Natural killer cell treated with Interleukin-12 subunit alpha and Interleukin-12 subunit beta and Interleukin-15 and Interleukin-18, amount 100 ng/mL, for 72 hours (primary cell): ENCODE data around the gene SETX. TPM values are rescaled to one million over a fixed set of nuclear protein-coding genes. Genes with fewer than 3 reads are reported as not detected.
A peak's percentile ranks its signal among the peaks of the same experiment; 100 is the strongest.

Experiments used
- ATAC-seq, 2 donors: fragments of 150-1000 bp; cut with Tn5 transposase in 1 of 2; sonication (Bioruptor Pico), chemical (Tn5 transposase) in 1 of 2; 2 replicates each; pipeline ENCODE4 v1.10.0; 2021
- DNase-seq: peaks from one replicate; pipeline ENCODE4 v3.0.0; 2022; ENCODE audit warnings: low spot score
- H3K27ac Mint-ChIP-seq, 2 donors: 1 replicate in 1 of 2; 2 replicates in 1 of 2; pipeline ENCODE4 v1.8.0; 2022; ENCODE audit warnings: mixed read lengths in 2 of 2, mild to moderate bottlenecking in 1 of 2, moderate library complexity in 1 of 2
- H3K27me3 Mint-ChIP-seq, 2 donors: 1 replicate in 1 of 2; 2 replicates in 1 of 2; pipeline ENCODE4 v1.8.0; 2022; ENCODE audit warnings: mixed read lengths in 2 of 2
- H3K36me3 Mint-ChIP-seq: one replicate; pipeline ENCODE4 v1.8.0; 2022; ENCODE audit warnings: mixed read lengths
- H3K4me1 Mint-ChIP-seq, 2 donors: 1 replicate in 1 of 2; 2 replicates in 1 of 2; pipeline ENCODE4 v1.8.0; 2022; ENCODE audit warnings: low read depth in 2 of 2, mixed read lengths in 2 of 2, mild to moderate bottlenecking in 1 of 2
- H3K4me3 Mint-ChIP-seq: one replicate; pipeline ENCODE4 v1.8.0; 2022; ENCODE audit warnings: mixed read lengths
- H3K9me3 Mint-ChIP-seq: 2 replicates; pipeline ENCODE4 v1.8.0; 2022; ENCODE audit warnings: mixed read lengths
- total RNA-seq, 2 donors: library from RNA; stranded (reverse); gene quantifications; one replicate each; pipeline ENCODE4 v1.2.3, GENCODE V29; 2022

SETX gene
- total RNA-seq, 2 donors from 2014 or later, result 66.1 to 67.4 TPM

DNA sequence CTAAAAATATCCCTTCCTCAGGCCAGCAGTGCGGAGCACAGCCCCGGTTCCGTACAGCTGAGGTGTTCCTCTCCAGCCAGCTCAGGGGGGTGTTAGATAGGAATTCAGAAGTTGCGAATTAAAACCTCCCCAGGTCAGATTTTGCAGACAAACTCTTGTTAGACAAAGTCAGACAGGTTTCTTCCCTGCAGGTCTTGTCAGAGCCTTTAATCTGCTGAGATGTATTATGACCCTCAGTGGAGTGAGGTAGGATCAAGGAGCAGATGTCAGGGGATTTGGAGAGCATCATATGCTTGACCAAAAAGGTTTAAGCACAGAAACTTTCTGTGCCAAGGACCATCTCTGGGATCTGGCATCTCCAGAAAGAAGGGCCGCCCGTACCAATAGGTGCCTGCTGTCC, 132.8 kb downstream of the SETX start:
- H3K36me3 Mint-ChIP-seq, result no peaks in the 10 kb centered on the region
- ATAC-seq (no peak), DNase-seq (no peak)
- H3K27ac Mint-ChIP-seq, result no peak overlapping the region
- H3K4me1 Mint-ChIP-seq, result peaks cover 7 to 9% of the 10 kb centered on the region in 2 donors
- H3K27me3 Mint-ChIP-seq, result no peaks in the 10 kb centered on the region
- no peak overlapping the region for H3K4me3 Mint-ChIP-seq
- H3K9me3 Mint-ChIP-seq, result no peaks in the 10 kb centered on the region

DNA sequence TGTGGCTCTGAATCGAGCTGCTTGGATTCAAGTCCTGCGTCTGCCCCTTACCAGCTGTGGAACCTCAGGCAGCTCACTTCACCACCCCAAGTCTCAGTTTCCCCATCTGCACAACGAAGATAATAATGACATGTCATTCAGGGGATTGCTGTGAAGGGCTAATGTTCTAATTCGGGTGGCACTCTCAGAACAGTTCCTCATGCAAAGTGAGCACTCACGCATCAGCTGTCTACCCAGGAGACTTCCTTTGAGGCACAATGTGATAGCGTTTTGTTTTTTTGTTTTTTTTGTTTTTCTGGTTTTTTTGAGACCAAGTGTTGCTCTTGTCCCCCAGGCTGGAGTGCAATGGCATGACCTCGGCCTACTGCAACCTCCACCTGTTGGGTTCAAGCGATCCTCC, 136.6 kb downstream of the SETX start:
- H3K27me3 Mint-ChIP-seq, result no peaks in the 10 kb centered on the region
- no peaks in the 10 kb centered on the region for H3K36me3 Mint-ChIP-seq
- peaks cover 7 to 10% of the 10 kb centered on the region in 2 donors for H3K4me1 Mint-ChIP-seq

DNA sequence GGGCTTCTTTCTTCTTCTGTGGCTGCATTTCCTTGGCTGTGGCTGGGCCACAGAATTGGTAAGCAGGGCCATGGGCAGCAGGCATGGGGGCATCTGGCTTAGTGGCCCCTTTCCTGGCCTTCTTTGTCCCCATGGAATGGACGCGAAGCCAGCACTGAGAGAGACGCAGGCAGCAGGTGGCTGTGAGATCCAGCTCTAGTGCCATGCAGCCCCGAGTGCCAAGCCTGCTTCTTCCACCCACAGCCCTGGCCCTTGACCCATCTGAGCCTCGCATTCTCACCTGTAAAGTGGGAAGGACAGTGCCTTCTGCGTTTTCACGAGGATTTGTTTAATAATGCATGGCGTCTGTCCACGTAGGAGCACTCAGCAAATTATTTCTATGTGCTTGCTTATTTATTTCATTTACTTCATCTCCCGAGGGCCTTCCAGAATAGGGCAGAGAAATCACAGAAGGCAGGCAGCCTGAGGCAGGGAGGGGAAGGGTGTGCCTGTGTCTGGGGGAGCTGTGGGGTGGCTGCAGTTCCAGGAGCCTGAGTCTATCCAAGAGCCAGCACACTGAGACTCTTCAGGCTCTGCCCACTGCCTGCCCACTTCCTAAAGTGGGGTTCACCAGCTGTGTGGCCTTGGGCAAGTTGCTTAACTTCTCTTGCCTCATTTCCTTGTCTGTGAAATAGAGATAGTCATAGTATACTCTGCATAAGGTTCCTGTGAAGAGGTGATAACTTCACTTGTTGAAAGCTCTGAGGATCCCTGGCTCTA, 137.7 kb downstream of the SETX start:
- no peaks in the 10 kb centered on the region for H3K27me3 Mint-ChIP-seq
- ATAC-seq (peak; percentile 86 to 87), DNase-seq (no peak)
- no peaks in the 10 kb centered on the region for H3K9me3 Mint-ChIP-seq
- peaks cover 7 to 10% of the 10 kb centered on the region in 2 donors for H3K4me1 Mint-ChIP-seq
- no peaks in the 10 kb centered on the region for H3K36me3 Mint-ChIP-seq
- peak overlapping the region in 1 of 2 donors; percentile 58 for H3K27ac Mint-ChIP-seq
- peak overlapping the region; percentile 38 for H3K4me3 Mint-ChIP-seq

More for the DNA sequence above, 136.6 kb downstream of the SETX start:
- Mint-ChIP-seq H3K27ac (no peak overlapping the region), H3K9me3 (no peaks in the 10 kb centered on the region), H3K4me3 (no peak overlapping the region)
- no peak for ATAC-seq
- DNase-seq, result no peak

DNA sequence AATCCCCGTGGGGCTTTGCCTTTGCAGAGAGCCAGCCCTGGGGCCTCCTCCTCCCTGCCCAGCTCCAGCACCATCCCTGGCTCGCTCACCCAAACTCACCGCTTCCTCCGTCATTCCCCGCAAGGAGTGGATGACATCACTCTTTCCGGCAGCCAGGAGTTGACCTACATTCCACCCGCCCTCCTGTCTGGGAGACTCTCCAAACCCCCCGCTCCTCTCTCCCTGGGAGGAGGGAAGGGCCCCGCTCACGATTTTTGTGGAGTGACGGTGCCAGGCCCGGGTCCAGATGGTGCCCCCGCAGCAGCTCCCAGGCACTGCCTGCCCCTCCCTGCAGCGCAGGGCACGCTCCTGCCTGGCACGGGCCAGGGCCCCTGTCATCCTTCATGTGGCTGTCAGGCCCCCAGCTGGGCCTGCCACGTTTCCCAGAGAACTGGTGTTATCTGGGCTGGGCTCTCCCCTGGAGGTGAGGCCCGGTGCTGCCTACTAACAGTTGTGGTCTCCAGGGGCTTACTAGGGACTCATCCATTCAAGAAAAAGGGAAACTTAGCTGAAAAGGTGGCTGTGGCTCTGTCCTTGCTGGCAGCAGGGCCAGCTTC, 140.7 kb downstream of the SETX start:
- Mint-ChIP-seq H3K27me3 (no peaks in the 10 kb centered on the region), H3K4me3 (no peak overlapping the region), H3K9me3 (no peaks in the 10 kb centered on the region), H3K36me3 (no peaks in the 10 kb centered on the region), H3K27ac (no peak overlapping the region), H3K4me1 (peaks cover 7 to 10% of the 10 kb centered on the region in 2 donors)
- ATAC-seq (no peak), DNase-seq (no peak)

DNA sequence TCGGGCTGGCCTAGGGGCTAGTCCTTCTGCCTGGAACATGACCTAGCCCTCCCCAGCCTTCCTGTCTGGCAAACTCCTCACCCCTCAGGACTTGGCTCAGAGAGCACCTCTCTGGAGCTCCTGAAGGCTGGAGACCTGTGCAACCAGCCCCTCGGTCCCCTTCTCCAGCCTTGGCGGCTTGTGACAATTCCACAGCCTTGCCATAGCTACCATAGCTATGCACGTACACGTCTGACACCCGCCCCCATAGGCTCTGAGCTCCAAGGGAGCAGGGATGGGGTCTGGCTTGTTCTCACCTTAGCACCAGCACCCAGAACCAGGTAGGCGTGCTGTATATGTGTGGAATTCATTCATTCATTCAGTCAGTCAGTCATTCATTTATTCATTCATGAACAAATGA, 143.2 kb downstream of the SETX start:
- no peak overlapping the region for H3K4me3 Mint-ChIP-seq
- ATAC-seq (no peak), DNase-seq (no peak)
- H3K4me1 Mint-ChIP-seq, result peaks cover 6 to 9% of the 10 kb centered on the region in 2 donors
- no peaks in the 10 kb centered on the region for H3K36me3 Mint-ChIP-seq
- H3K27me3 Mint-ChIP-seq, result no peaks in the 10 kb centered on the region
- H3K9me3 Mint-ChIP-seq, result no peaks in the 10 kb centered on the region
- no peak overlapping the region for H3K27ac Mint-ChIP-seq

Other genes with a start within 250 kb of the SETX start
- gene NTNG2, start 192.9 kb downstream of the SETX start, total RNA-seq, result 10 to 100 TPM in 1 of 2 donors, 1 to 10 TPM in 1; 8.3 to 11.5 TPM
- gene TTF1, start 51.9 kb upstream of the SETX start, total RNA-seq, result 10 to 100 TPM; 17.1 to 29.2 TPM
- not detected for gene CFAP77, start 55.2 kb upstream of the SETX start, total RNA-seq
- not detected for gene BARHL1, start 227.6 kb upstream of the SETX start, total RNA-seq